ENCODE results near the gene PSME2. TPM values are rescaled to one million over a fixed set of nuclear protein-coding genes. Genes with fewer than 3 reads are reported as not detected.
A peak's percentile ranks its signal among the peaks of the same experiment; 100 is the strongest.

Gene PSME2
- total and polyA plus RNA-seq, 2 of the 13 experiments (the other 11 are each of a cell fraction or from before 2014, with no cell fraction given): 332 to 716 TPM

DNA sequence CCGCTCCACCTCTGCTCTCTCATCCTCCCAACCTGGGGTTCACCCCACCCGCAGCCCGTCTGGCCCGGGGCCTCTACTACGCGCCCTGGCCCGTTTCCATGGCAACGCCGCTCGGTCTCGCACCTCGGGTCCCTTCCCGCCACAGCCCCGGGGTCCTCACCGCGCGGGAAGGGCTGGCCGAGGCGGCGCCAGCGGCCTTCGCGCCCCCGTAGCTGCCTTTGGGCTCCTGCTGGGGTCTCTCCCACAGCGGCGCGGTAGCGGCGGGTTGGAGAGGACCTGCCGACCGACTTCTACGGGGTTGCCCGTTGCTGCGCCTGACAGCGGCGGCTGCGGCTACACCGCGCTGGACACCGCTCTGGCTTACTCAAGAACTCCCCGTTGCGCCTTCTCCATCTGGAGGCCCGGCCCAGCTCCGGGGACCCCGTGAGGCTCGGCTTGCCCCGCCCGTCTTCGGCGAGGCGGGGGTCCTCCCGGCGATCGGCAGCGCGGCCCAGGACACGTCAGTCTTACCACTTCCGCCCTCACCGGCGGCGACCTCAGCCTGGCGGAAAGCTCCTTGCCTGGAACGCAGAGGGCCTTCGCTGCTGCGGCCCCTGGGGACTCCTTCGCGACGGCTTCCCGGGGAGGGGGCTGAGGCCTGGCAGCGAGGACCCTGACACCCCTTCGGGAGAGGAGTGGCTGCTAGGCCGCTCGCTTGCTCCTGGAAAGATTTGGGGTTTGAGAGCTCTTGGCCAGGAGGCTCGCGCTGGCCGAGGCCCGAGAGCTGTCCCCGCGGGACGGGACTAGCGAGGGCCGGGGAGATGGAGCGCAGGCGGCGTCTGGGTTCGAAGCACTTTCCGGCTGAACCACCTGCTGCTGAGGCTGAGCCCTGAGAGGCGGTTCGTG lies 49.0 kb upstream of the PSME2 start, which contains the start of gene TM9SF1 (continued):
- TF ChIP-seq PRPF4 (IDR thresholded peaks at IDR 0.05; ENCODE audit: low read depth, low read length, poor library complexity, severe bottlenecking) (no peak), ZNF629 (CRISPR knock-in tag; conservative IDR thresholded peaks at IDR 0.05) (peak; percentile 45), ZNF761 (CRISPR knock-in tag; conservative IDR thresholded peaks at IDR 0.05) (peak; percentile 99), HNF1A (IDR thresholded peaks at IDR 0.05; ENCODE audit: low read depth) (0 out of 2 replicates have a peak, but pooled peaks have one; percentile 2), HNF1A (CRISPR knock-in tag; IDR thresholded peaks at IDR 0.05; ENCODE audit: borderline replicate concordance) (peak; percentile 87), TOPORS (CRISPR knock-in tag; IDR thresholded peaks at IDR 0.05) (peak; percentile 100), NR2F1 (CRISPR knock-in tag; IDR thresholded peaks at IDR 0.05) (0 out of 4 replicates have a peak, but pooled peaks have one; percentile 5 to 11), THYN1 (CRISPR knock-in tag; IDR thresholded peaks at IDR 0.05; ENCODE audit: borderline replicate concordance, low read depth) (peak; percentile 90; the same call in 1 of the 2 replicates), CHD4 (IDR thresholded peaks at IDR 0.05; ENCODE audit: borderline replicate concordance, low read length) (no peak), HNRNPUL1 (IDR thresholded peaks at IDR 0.05; ENCODE audit: low read depth, low read length) (peak; percentile 88), ZNF607 (CRISPR knock-in tag; IDR thresholded peaks at IDR 0.05; ENCODE audit: borderline replicate concordance) (peak; percentile 98), ZMYM4 (CRISPR knock-in tag; IDR thresholded peaks at IDR 0.05) (peak; percentile 91), ZNF124 (CRISPR knock-in tag; IDR thresholded peaks at IDR 0.05) (peak; percentile 73), ZNF282 (IDR thresholded peaks at IDR 0.05; ENCODE audit: partially characterized antibody) (no peak)
- TF ChIP-seq, protein P1, sequence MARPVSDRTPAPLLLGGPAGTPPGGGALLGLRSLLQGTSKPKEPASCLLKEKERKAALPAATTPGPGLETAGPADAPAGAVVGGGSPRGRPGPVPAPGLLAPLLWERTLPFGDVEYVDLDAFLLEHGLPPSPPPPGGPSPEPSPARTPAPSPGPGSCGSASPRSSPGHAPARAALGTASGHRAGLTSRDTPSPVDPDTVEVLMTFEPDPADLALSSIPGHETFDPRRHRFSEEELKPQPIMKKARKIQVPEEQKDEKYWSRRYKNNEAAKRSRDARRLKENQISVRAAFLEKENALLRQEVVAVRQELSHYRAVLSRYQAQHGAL (CRISPR knock-in tag; IDR thresholded peaks at IDR 0.05; ENCODE audit: not compliant biosample characterization): peak; percentile 98
- TF ChIP-seq, protein P2, sequence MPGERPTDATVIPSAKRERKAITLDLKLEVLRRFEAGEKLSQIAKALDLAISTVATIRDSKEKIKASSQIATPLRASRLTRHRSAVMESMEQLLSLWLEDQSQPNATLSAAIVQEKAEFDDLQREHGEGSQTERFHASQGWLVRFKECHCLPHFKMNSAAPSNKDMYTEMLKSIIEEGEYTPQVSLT (CRISPR knock-in tag; IDR thresholded peaks at IDR 0.05; ENCODE audit: borderline replicate concordance, low read depth): no peak
- TF ChIP-seq, protein P3, sequence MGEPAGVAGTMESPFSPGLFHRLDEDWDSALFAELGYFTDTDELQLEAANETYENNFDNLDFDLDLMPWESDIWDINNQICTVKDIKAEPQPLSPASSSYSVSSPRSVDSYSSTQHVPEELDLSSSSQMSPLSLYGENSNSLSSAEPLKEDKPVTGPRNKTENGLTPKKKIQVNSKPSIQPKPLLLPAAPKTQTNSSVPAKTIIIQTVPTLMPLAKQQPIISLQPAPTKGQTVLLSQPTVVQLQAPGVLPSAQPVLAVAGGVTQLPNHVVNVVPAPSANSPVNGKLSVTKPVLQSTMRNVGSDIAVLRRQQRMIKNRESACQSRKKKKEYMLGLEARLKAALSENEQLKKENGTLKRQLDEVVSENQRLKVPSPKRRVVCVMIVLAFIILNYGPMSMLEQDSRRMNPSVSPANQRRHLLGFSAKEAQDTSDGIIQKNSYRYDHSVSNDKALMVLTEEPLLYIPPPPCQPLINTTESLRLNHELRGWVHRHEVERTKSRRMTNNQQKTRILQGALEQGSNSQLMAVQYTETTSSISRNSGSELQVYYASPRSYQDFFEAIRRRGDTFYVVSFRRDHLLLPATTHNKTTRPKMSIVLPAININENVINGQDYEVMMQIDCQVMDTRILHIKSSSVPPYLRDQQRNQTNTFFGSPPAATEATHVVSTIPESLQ (CRISPR knock-in tag; conservative IDR thresholded peaks at IDR 0.05): no peak; the same call in 1 of the 2 replicates
- TF ChIP-seq, protein P4, sequence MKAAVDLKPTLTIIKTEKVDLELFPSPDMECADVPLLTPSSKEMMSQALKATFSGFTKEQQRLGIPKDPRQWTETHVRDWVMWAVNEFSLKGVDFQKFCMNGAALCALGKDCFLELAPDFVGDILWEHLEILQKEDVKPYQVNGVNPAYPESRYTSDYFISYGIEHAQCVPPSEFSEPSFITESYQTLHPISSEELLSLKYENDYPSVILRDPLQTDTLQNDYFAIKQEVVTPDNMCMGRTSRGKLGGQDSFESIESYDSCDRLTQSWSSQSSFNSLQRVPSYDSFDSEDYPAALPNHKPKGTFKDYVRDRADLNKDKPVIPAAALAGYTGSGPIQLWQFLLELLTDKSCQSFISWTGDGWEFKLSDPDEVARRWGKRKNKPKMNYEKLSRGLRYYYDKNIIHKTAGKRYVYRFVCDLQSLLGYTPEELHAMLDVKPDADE (CRISPR knock-in tag; IDR thresholded peaks at IDR 0.05): peak; percentile 98
